Measurements from ENCODE around the gene KCNQ1. TPM values are rescaled to one million over a fixed set of nuclear protein-coding genes. Genes with fewer than 3 reads are reported as not detected.

KCNQ1 gene
- total and polyA plus RNA-seq, 2 donors (not counting 3 experiments of a cell fraction or from before 2014, with no cell fraction given): 0.07 to 0.09 TPM

GRCh38 chr11:2883640-2883978, 438.8 kb downstream of the KCNQ1 start:
- Histone ChIP-seq H2AFZ (ENCODE audit: low read depth, low read length) (peak overlapping the region; percentile 67), H3K79me2 (ENCODE audit: control insufficient read depth, insufficient read depth, low read length) (no peaks in the 10 kb centered on the region), H3K4me2 (ENCODE audit: insufficient read depth, low read length) (peak overlapping the region; percentile 28), H3K9me1 (replicated peaks; ENCODE audit: control insufficient read depth, extremely low read depth, insufficient read depth, low read length) (no peaks in the 10 kb centered on the region), H3K9me3 (replicated peaks; ENCODE audit: control insufficient read depth, insufficient read depth, low read length) (no peaks in the 10 kb centered on the region), H3K27me3 (ENCODE audit: control insufficient read depth in 2 of 2, insufficient read depth in 2 of 2, low read length in 2 of 2) (peaks cover 3 to 14% of the 10 kb centered on the region in 2 experiments), H3K4me3 (replicated peaks in 1 of 3; ENCODE audit: insufficient read depth in 1 of 3, low read depth in 1 of 3, low read length in 3 of 3) (peak overlapping the region in 1 of 3 experiments; percentile 44), H3K4me1 (ENCODE audit: control insufficient read depth, extremely low read depth, insufficient read depth, low read length) (peaks cover 8% of the 10 kb centered on the region), H4K20me1 (replicated peaks; ENCODE audit: control insufficient read depth, extremely low read depth, insufficient read depth, low read length) (no peaks in the 10 kb centered on the region), H3K9ac (replicated peaks; ENCODE audit: extremely low read depth, insufficient read depth, low read length) (no peak overlapping the region), H3K36me3 (ENCODE audit: control insufficient read depth in 2 of 2, extremely low read depth in 1 of 2, insufficient read depth in 2 of 2, low read length in 2 of 2) (no peaks in the 10 kb centered on the region), H3K27ac (ENCODE audit: insufficient read depth, low read depth, low read length) (no peak overlapping the region)
- DNase-seq (ENCODE audit: low read depth, low spot score): peak; percentile 21
- BruUV-seq (replicated peaks): no TSS peak
- POLR2A ChIA-PET: interaction anchor here (1.4 kb wide), 1 partner anchor 184 kb away, joined by 4 read pairs; the partner anchor contains the start of gene KCNQ1OT1
- dilution Hi-C loops (cut with MboI; ENCODE audit: extremely low pct_ligation_motif_present, low sequenced_read_pairs) (no loop called here), intact Hi-C loops (cut with micrococcal nuclease) (loop anchor here (10.0 kb wide), 2 partner anchors 109 to 579 kb away; partner anchors contain the start of genes C11orf21 and TSPAN32)
- peak; percentile 93 for TF ChIP-seq EZH2 (IDR thresholded peaks at IDR 0.05; ENCODE audit: borderline replicate concordance, low read depth, low read length, severe bottlenecking)
- no peak for TF ChIP-seq POLR2A (IDR thresholded peaks at IDR 0.05; ENCODE audit: low read depth, low read length)
- CTCF ChIA-PET: interaction anchor here (16.2 kb wide), 1 partner anchor 349 kb away, joined by 711 read pairs; no protein-coding TSS in a partner anchor
- no peak for FAIRE-seq

DNA sequence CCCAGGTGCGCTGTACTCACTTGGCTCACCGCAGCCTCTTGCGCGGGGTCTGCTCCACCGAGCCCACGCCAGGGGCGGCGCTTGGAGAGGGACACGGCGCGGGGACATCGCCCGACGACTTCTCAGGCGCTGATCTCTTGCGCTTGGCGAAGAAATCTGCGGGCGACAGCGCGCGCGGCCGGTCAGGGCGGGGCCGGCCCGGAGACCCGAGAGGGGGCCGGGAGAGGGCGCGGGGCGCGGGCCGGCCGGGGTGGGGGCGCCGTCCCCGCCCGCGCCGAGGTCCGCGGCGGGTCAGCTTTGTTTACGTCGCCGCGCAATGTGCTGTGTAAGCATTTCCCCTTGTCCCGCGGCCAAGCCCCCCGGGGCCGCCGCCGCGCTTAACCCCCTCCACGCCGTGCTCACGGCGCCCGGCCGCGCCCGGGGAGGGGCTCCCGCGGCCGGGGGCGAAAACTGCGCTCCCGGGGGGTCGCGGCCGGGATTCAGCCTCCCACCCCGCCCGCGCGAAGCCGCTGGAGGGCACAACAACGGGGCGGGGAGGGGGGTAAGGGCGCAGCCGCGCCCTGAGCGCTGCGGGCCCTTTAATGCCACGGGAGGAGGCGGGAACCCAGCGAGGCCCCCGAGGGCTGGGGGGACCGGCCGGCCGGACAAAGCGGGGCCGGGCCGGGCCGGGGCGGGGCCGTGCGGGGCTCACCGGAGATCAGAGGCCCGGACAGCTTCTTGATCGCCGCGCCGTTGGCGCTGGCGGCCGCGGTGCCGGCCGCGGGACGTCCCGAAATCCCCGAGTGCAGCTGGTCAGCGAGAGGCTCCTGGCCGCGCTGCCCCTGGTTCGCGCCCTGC, 439.4 kb downstream of the KCNQ1 start:
- ChIA-PET POLR2A (interaction anchor here (1.4 kb wide), 1 partner anchor 184 kb away, joined by 4 read pairs; the partner anchor contains the start of gene KCNQ1OT1), CTCF (interaction anchor here (1.1 to 16.2 kb wide), 2 partner anchors 350 to 690 kb away, joined by 3 to 711 read pairs; no protein-coding TSS in a partner anchor)
- Histone ChIP-seq H3K9me1 (replicated peaks; ENCODE audit: control insufficient read depth, extremely low read depth, insufficient read depth, low read length) (no peaks in the 10 kb centered on the region), H3K4me2 (ENCODE audit: insufficient read depth, low read length) (peak overlapping the region; percentile 40), H3K79me2 (ENCODE audit: control insufficient read depth, insufficient read depth, low read length) (no peaks in the 10 kb centered on the region), H3K27me3 (ENCODE audit: control insufficient read depth in 2 of 2, insufficient read depth in 2 of 2, low read length in 2 of 2) (peaks cover 3 to 14% of the 10 kb centered on the region in 2 experiments), H3K9me3 (replicated peaks; ENCODE audit: control insufficient read depth, insufficient read depth, low read length) (no peaks in the 10 kb centered on the region), H3K27ac (ENCODE audit: insufficient read depth, low read depth, low read length) (no peak overlapping the region), H3K36me3 (ENCODE audit: control insufficient read depth in 2 of 2, extremely low read depth in 1 of 2, insufficient read depth in 2 of 2, low read length in 2 of 2) (no peaks in the 10 kb centered on the region), H4K20me1 (replicated peaks; ENCODE audit: control insufficient read depth, extremely low read depth, insufficient read depth, low read length) (no peaks in the 10 kb centered on the region), H3K4me1 (ENCODE audit: control insufficient read depth, extremely low read depth, insufficient read depth, low read length) (peaks cover 8% of the 10 kb centered on the region), H2AFZ (ENCODE audit: low read depth, low read length) (peak overlapping the region; percentile 67), H3K9ac (replicated peaks; ENCODE audit: extremely low read depth, insufficient read depth, low read length) (no peak overlapping the region), H3K4me3 (replicated peaks in 1 of 3; ENCODE audit: insufficient read depth in 1 of 3, low read depth in 1 of 3, low read length in 3 of 3) (peak overlapping the region; percentile 24 to 44 (median 31))
- no TSS peak for BruUV-seq (replicated peaks)
- intact Hi-C loops (cut with micrococcal nuclease): loop anchor here (10.0 kb wide), 2 partner anchors 109 to 579 kb away; partner anchors contain the start of genes C11orf21 and TSPAN32
- peak; percentile 57 for TF ChIP-seq EZH2 (IDR thresholded peaks at IDR 0.05; ENCODE audit: borderline replicate concordance, low read depth, low read length, severe bottlenecking)
- no peak for TF ChIP-seq CTCF (IDR thresholded peaks at IDR 0.05; ENCODE audit: extremely low read depth in 1 of 2, insufficient read depth in 1 of 2, low read depth in 1 of 2, low read length in 2 of 2)
- FAIRE-seq (no peak), DNase-seq (ENCODE audit: low read depth, low spot score) (peak; percentile 46)
- dilution Hi-C loops (cut with MboI; ENCODE audit: extremely low pct_ligation_motif_present, low sequenced_read_pairs): no loop called here
